Measurements from ENCODE around the gene GABBR1. TPM values are rescaled to one million over a fixed set of nuclear protein-coding genes. Genes with fewer than 3 reads are reported as not detected.

The GABBR1 gene
- total RNA-seq, 2 experiments from 2014 or later = 12.9 to 37.1 TPM

DNA sequence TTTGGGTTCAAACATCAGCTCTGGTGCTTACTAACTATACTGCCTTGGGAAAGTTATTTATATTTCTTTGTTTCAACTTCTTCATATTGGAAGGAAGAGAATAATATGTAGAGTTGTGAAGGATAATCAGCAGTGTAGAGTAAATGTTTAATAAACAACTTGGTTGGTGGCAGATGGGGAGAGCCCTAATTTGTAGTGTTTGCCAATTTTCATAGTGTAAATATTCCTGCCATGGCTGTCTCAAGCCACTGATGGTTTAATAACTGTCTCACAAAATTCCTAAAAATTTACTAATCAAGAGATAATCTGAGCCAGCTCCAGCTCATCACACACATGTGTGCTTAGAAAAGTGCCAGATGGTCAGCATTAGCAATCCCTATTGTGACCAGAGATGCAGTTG lies 48.2 kb downstream of the GABBR1 start, which contains the start of gene OR2H2:
TSS of gene OR2H2 (plus strand) at position 301 of the 400 bp plus-strand sequence. CDS start 2,824 bp downstream, outside the sequence.
- H3K79me2 ChIP-seq (ENCODE audit: insufficient read depth, low read depth, low read length) = no peaks in the 10 kb centered on the region
- peaks cover 3% of the 10 kb centered on the region for H3K4me1 ChIP-seq (ENCODE audit: insufficient read depth, low read length, poor library complexity, severe bottlenecking)
- no peaks in the 10 kb centered on the region for H4K20me1 ChIP-seq (ENCODE audit: insufficient read depth, low read length)
- no peak within 1 kb of the TSS for H3K4me3 ChIP-seq (ENCODE audit: low read depth, low read length, poor library complexity, severe bottlenecking)
- no peaks in the 10 kb centered on the region for H3K36me3 ChIP-seq (ENCODE audit: insufficient read depth, low read length)
- TF ChIP-seq CTCF (conservative IDR thresholded peaks at IDR 0.05; ENCODE audit: low read length) = no peak
- no peak for TF ChIP-seq EZH2phosphoT487 (IDR thresholded peaks at IDR 0.05; ENCODE audit: borderline replicate concordance, low read depth, low read length)
- CTCF ChIA-PET (ENCODE audit: unreplicated experiment) = no interaction called here
- BruUV-seq (replicated peaks) = no TSS peak
- no peak within 1 kb of the TSS for H3K4me2 ChIP-seq (ENCODE audit: low read length)
- intact Hi-C loops (cut with micrococcal nuclease; ENCODE audit: unreplicated experiment) = loop anchor here (5.0 to 10.0 kb wide), 2 partner anchors 570 to 748 kb away; no protein-coding TSS in a partner anchor
- no peak within 1 kb of the TSS for H3K27ac ChIP-seq (ENCODE audit: low read depth, low read length, poor library complexity, severe bottlenecking)
- H3K9me3 ChIP-seq (ENCODE audit: low read length) = no peaks in the 10 kb centered on the region
- POLR2A ChIA-PET = no interaction called here
- no peak within 1 kb of the TSS for H2AFZ ChIP-seq (ENCODE audit: low read length)
- no peak for DNase-seq (ENCODE audit: low spot score)
- no peaks in the 10 kb centered on the region for H3K9me2 ChIP-seq (ENCODE audit: insufficient read depth, low read length)

- DNase-seq (ENCODE audit: low spot score) = no peak
- Histone ChIP-seq H3K9me3 (ENCODE audit: low read length) (no peaks in the 10 kb centered on the region), H2AFZ (ENCODE audit: low read length) (no peak overlapping the region), H3K27ac (ENCODE audit: low read depth, low read length, poor library complexity, severe bottlenecking) (no peak overlapping the region), H3K79me2 (ENCODE audit: insufficient read depth, low read depth, low read length) (no peaks in the 10 kb centered on the region), H4K20me1 (ENCODE audit: insufficient read depth, low read length) (no peaks in the 10 kb centered on the region), H3K4me2 (ENCODE audit: low read length) (no peak overlapping the region), H3K4me3 (ENCODE audit: low read depth, low read length, poor library complexity, severe bottlenecking) (no peak overlapping the region), H3K4me1 (ENCODE audit: insufficient read depth, low read length, poor library complexity, severe bottlenecking) (no peaks in the 10 kb centered on the region), H3K9me2 (ENCODE audit: insufficient read depth, low read length) (no peaks in the 10 kb centered on the region), H3K36me3 (ENCODE audit: insufficient read depth, low read length) (no peaks in the 10 kb centered on the region)
- intact Hi-C loops (cut with micrococcal nuclease; ENCODE audit: unreplicated experiment) = no loop called here
- BruUV-seq (replicated peaks) = no TSS peak
- ChIA-PET POLR2A (no interaction called here), CTCF (ENCODE audit: unreplicated experiment) (no interaction called here)
- TF ChIP-seq CTCF (conservative IDR thresholded peaks at IDR 0.05; ENCODE audit: low read length) = no peak
- TF ChIP-seq EZH2phosphoT487 (IDR thresholded peaks at IDR 0.05; ENCODE audit: borderline replicate concordance, low read depth, low read length) = no peak
Measured at GRCh38 chr6:29577544-29577943, 55.4 kb downstream of the GABBR1 start.

DNA sequence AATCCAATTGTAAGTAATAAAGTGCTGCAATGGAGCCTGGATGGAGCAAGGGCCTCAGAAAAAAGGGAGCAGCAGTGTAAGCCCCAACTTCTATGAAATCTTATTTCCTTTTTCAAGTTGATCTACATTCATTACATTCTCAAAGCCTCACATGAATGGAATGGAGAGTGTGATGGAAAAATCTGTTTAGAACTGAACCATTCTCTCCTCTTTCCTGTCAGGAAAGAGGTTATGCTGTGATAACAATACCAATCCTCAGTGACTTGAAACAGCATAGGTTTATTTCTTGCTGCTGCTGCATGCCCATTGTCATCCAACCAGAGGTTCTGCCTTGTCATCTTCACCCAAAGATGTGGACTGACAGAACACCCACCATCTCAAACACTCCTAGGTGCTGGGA lies 56.9 kb downstream of the GABBR1 start:
- no peak for TF ChIP-seq EZH2phosphoT487 (IDR thresholded peaks at IDR 0.05; ENCODE audit: borderline replicate concordance, low read depth, low read length)
- no peak for TF ChIP-seq CTCF (conservative IDR thresholded peaks at IDR 0.05; ENCODE audit: low read length)
- H3K4me3 ChIP-seq (ENCODE audit: low read depth, low read length, poor library complexity, severe bottlenecking) = no peak overlapping the region
- no peak overlapping the region for H3K27ac ChIP-seq (ENCODE audit: low read depth, low read length, poor library complexity, severe bottlenecking)
- H3K4me2 ChIP-seq (ENCODE audit: low read length) = no peak overlapping the region
- H3K9me2 ChIP-seq (ENCODE audit: insufficient read depth, low read length) = no peaks in the 10 kb centered on the region
- intact Hi-C loops (cut with micrococcal nuclease; ENCODE audit: unreplicated experiment) = no loop called here
- H2AFZ ChIP-seq (ENCODE audit: low read length) = no peak overlapping the region
- no peaks in the 10 kb centered on the region for H3K36me3 ChIP-seq (ENCODE audit: insufficient read depth, low read length)
- ChIA-PET CTCF (ENCODE audit: unreplicated experiment) (no interaction called here), POLR2A (no interaction called here)
- BruUV-seq (replicated peaks) = no TSS peak
- H3K4me1 ChIP-seq (ENCODE audit: insufficient read depth, low read length, poor library complexity, severe bottlenecking) = no peaks in the 10 kb centered on the region
- H3K9me3 ChIP-seq (ENCODE audit: low read length) = no peaks in the 10 kb centered on the region
- H4K20me1 ChIP-seq (ENCODE audit: insufficient read depth, low read length) = no peaks in the 10 kb centered on the region
- no peak for DNase-seq (ENCODE audit: low spot score)
- no peaks in the 10 kb centered on the region for H3K79me2 ChIP-seq (ENCODE audit: insufficient read depth, low read depth, low read length)
